SK-MEL-5 (cell line): Measurements from ENCODE around the gene GRIN3A. TPM values are rescaled to one million over a fixed set of nuclear protein-coding genes. Genes with fewer than 3 reads are reported as not detected.
"Not testable (repeated sequence)": the region's sequence is repeated elsewhere in the genome, so short reads cannot be mapped to it uniquely, and the experiment has no call there.

Experiments
- DNase-seq: peaks from one replicate; pipeline ENCODE4 v3.0.0-alpha.2; 2016; ENCODE audit warnings: low read depth, low spot score
- in situ Hi-C: cut with HindIII; loops from 2 replicates; pipeline ENCODE4 v1.10.0; 2016; ENCODE audit warnings: low sequenced_read_pairs, high pct_unique_total_duplicates, low pct_unique_long_range_greater_than_20kb
- total RNA-seq: library from RNA; depleted of rRNA; stranded (reverse); fragments of >200 nt; shearing (Covaris generic); gene quantifications from 2 replicates; pipeline ENCODE4 v1.2.3, GENCODE V29; 2014

GRIN3A gene
- total RNA-seq, 1 experiment from 2014 or later: not detected

GRCh38 chr9:101594796-101595195, 143.7 kb downstream of the GRIN3A start, which contains the start of gene PPP3R2:
Gene PPP3R2, minus strand, starts transcription at chr9:101594969. Its CDS starts 48 bp downstream, at chr9:101594921.
- DNase-seq: no peak
- in situ Hi-C loops: no loop called here

GRCh38 chr9:101593345-101593744, 145.1 kb downstream of the GRIN3A start:
- no peak for DNase-seq
- in situ Hi-C loops: no loop called here

- in situ Hi-C loops: no loop called here
- no peak for DNase-seq
Measured at GRCh38 chr9:101592788-101593187, 145.7 kb downstream of the GRIN3A start.

- DNase-seq: no peak
- in situ Hi-C loops: no loop called here
Measured at GRCh38 chr9:101591787-101592446, 146.5 kb downstream of the GRIN3A start.

GRCh38 chr9:101590901-101591300, 147.5 kb downstream of the GRIN3A start:
- no peak for DNase-seq
- in situ Hi-C loops: no loop called here

- in situ Hi-C loops, DNase-seq: not testable (repeated sequence)
Measured at GRCh38 chr9:101590074-101590473, 148.4 kb downstream of the GRIN3A start.

GRCh38 chr9:101587332-101588043, 151.0 kb downstream of the GRIN3A start:
- no peak for DNase-seq
- in situ Hi-C loops: no loop called here

- in situ Hi-C loops: no loop called here
- DNase-seq: no peak
Measured at GRCh38 chr9:101586651-101587050, 151.8 kb downstream of the GRIN3A start.

- in situ Hi-C loops: no loop called here
- DNase-seq: no peak
Measured at GRCh38 chr9:101585740-101586139, 152.7 kb downstream of the GRIN3A start.

- no peak for DNase-seq
- in situ Hi-C loops: no loop called here
Measured at GRCh38 chr9:101582553-101582952, 155.9 kb downstream of the GRIN3A start.

GRCh38 chr9:101579711-101580545, 158.5 kb downstream of the GRIN3A start:
- DNase-seq: no peak
- in situ Hi-C loops: no loop called here

- no peak for DNase-seq
- in situ Hi-C loops: no loop called here
Measured at GRCh38 chr9:101578378-101578777, 160.1 kb downstream of the GRIN3A start.

GRCh38 chr9:101574731-101575333, 163.6 kb downstream of the GRIN3A start:
- no peak for DNase-seq
- in situ Hi-C loops: no loop called here

- DNase-seq: no peak
- in situ Hi-C loops: no loop called here
Measured at GRCh38 chr9:101572316-101572715, 166.1 kb downstream of the GRIN3A start.

- in situ Hi-C loops: no loop called here
- DNase-seq: no peak
Measured at GRCh38 chr9:101571114-101571513, 167.3 kb downstream of the GRIN3A start.

GRCh38 chr9:101569741-101570501, 168.5 kb downstream of the GRIN3A start:
- in situ Hi-C loops: no loop called here
- DNase-seq: no peak

GRCh38 chr9:101567725-101568350, 170.6 kb downstream of the GRIN3A start:
- no peak for DNase-seq
- in situ Hi-C loops: no loop called here
